OCI-LY7 (cell line): ENCODE results near the gene PFDN1. TPM values are rescaled to one million over a fixed set of nuclear protein-coding genes. Genes with fewer than 3 reads are reported as not detected.

Experiments
- BruUV-seq: library from RNA; stranded (reverse); fragments of 400-500 nt; replicated peaks from 2 replicates; lab custom pipeline; 2021; lab: Mats Ljungman, UMichigan
- CTCF ChIA-PET: fragments of 300-600 bp; sonication (Branson Sonifier 250); formaldehyde crosslinking; loops from one replicate; lab custom pipeline; 2022; ENCODE audit warnings: antibody characterized with exemption; ENCODE audit not compliant: unreplicated experiment; lab: Charles Lee
- POLR2A ChIA-PET: fragments of 300-600 bp; sonication (Branson Sonifier 250); formaldehyde crosslinking; loops from one replicate; lab custom pipeline; 2022; ENCODE audit warnings: antibody characterized with exemption; lab: Charles Lee
- DNase-seq: peaks from one replicate; pipeline ENCODE4 v3.0.0-alpha.2; 2015; ENCODE audit warnings: low spot score
- H2AFZ ChIP-seq: fragments of 200-600 bp; sonication (generic), shearing (Covaris generic); 2 replicates; pipeline ENCODE4 v1.6.1; 2014; ENCODE audit warnings: mild to moderate bottlenecking, antibody characterized with exemption, low read length, moderate library complexity
- H3K27ac ChIP-seq: fragments of 200-600 bp; sonication (generic); 2 replicates; pipeline ENCODE4 v1.5.1; 2014; ENCODE audit warnings: mixed run types, low read depth, mild to moderate bottlenecking, moderate library complexity, low read length, inconsistent platforms; ENCODE audit not compliant: poor library complexity, severe bottlenecking
- H3K36me3 ChIP-seq: fragments of 200-600 bp; sonication (generic); 2 replicates; pipeline ENCODE4 v1.6.1; 2014; ENCODE audit warnings: mild to moderate bottlenecking, antibody characterized with exemption, low read length, moderate library complexity, mixed read lengths; ENCODE audit not compliant: insufficient read depth
- H3K4me1 ChIP-seq: fragments of 200-600 bp; sonication (generic); 2 replicates; pipeline ENCODE4 v1.5.1; 2014; ENCODE audit warnings: mild to moderate bottlenecking, low read length; ENCODE audit not compliant: insufficient read depth, poor library complexity, severe bottlenecking
- H3K4me2 ChIP-seq: fragments of 200-600 bp; sonication (generic); 2 replicates; pipeline ENCODE4 v1.6.1; 2014; ENCODE audit warnings: mild to moderate bottlenecking, low read length
- H3K4me3 ChIP-seq: fragments of 200-600 bp; sonication (generic); 2 replicates; pipeline ENCODE4 v1.5.1; 2014; ENCODE audit warnings: mild to moderate bottlenecking, low read depth, low read length; ENCODE audit not compliant: poor library complexity, severe bottlenecking
- H3K79me2 ChIP-seq: fragments of 200-600 bp; sonication (generic); 2 replicates; pipeline ENCODE4 v1.6.1; 2016; ENCODE audit warnings: low read depth, mild to moderate bottlenecking, low read length, moderate library complexity, mixed read lengths; ENCODE audit not compliant: insufficient read depth
- H3K9me2 ChIP-seq: fragments of 200-600 bp; sonication (generic); 2 replicates; pipeline ENCODE4 v1.6.1; 2016; ENCODE audit warnings: mild to moderate bottlenecking, low read length, mixed read lengths; ENCODE audit not compliant: insufficient read depth
- H3K9me3 ChIP-seq: fragments of 200-600 bp; sonication (generic); 2 replicates; pipeline ENCODE4 v1.6.1; 2014; ENCODE audit warnings: mild to moderate bottlenecking, mixed run types, low read length, mixed read lengths
- H4K20me1 ChIP-seq: fragments of 200-600 bp; sonication (generic); 2 replicates; pipeline ENCODE4 v1.6.1; 2014; ENCODE audit warnings: mild to moderate bottlenecking, antibody characterized with exemption, low read length, moderate library complexity, mixed read lengths; ENCODE audit not compliant: insufficient read depth
- CTCF ChIP-seq: fragments of 200-600 bp; sonication (generic); conservative IDR thresholded peaks from 2 replicates; pipeline ENCODE4 v1.5.1; 2014; ENCODE audit warnings: mild to moderate bottlenecking, antibody characterized with exemption, low read length, moderate library complexity, mixed read lengths
- EZH2phosphoT487 ChIP-seq: fragments of 200-600 bp; sonication (generic); IDR thresholded peaks from 2 replicates; pipeline ENCODE4 v1.6.1; 2018; ENCODE audit warnings: low read depth, borderline replicate concordance, mild to moderate bottlenecking, mixed run types, antibody characterized with exemption, low read length, moderate library complexity, mixed read lengths
- intact Hi-C: fragments of 100-400 bp; cut with micrococcal nuclease; formaldehyde crosslinking; loops from one replicate; pipeline ENCODE4 v1.10.0; 2022; ENCODE audit not compliant: unreplicated experiment
- total RNA-seq, 2 experiments: library from RNA; depleted of rRNA in 1 of 2; stranded (reverse); fragments of >200 nt in 1 of 2; shearing (Covaris generic) in 1 of 2; gene quantifications; 2 replicates each; pipeline ENCODE4 v1.2.3, GENCODE V29; 2014 to 2022

The PFDN1 gene
- total RNA-seq, 2 experiments from 2014 or later = 51.3 to 73.9 TPM

DNA sequence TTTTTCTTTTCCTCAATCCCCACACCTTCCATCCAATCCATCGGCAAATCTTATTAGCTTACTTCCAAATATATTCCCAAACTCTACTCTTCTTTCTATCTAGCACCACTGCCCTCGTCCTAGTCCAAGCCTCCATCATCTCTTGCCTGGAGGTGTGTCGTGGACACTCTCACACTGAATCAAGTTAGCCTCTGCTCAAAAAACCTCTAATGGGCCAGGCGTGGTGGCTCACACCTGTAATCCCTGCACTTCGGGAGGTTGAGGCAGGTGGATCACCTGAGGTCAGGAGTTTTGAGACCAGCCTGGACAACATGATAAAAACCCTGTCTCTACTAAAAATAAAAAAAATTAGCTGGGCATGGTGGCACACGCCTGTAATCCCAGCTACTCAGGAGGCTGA, 46.2 kb downstream of the PFDN1 start:
- POLR2A ChIA-PET = interaction anchor here (0.6 to 2.8 kb wide), 9 partner anchors 8 to 1944 kb away, joined by 3 to 11 read pairs (median 4); no protein-coding TSS in a partner anchor

GRCh38 chr5:140255460-140256157, 47.3 kb downstream of the PFDN1 start:
- no peak overlapping the region for H3K27ac ChIP-seq
- H3K4me3 ChIP-seq = no peak overlapping the region
- TF ChIP-seq EZH2phosphoT487 = no peak
- TF ChIP-seq CTCF = no peak
- no peak overlapping the region for H2AFZ ChIP-seq
- H3K79me2 ChIP-seq = no peaks in the 10 kb centered on the region
- no peaks in the 10 kb centered on the region for H3K9me2 ChIP-seq
- POLR2A ChIA-PET = interaction anchor here (1.7 to 2.8 kb wide), 2 partner anchors 11 to 25 kb away, joined by 4 to 11 read pairs; no protein-coding TSS in a partner anchor
- H4K20me1 ChIP-seq = no peaks in the 10 kb centered on the region
- 0 out of 2 replicates have a peak, but pooled peaks cover 4% of the 10 kb centered on the region for H3K9me3 ChIP-seq
- DNase-seq = no peak
- peaks cover 37% of the 10 kb centered on the region for H3K36me3 ChIP-seq
- CTCF ChIA-PET = no interaction called here
- H3K4me1 ChIP-seq = peaks cover 21% of the 10 kb centered on the region
- intact Hi-C loops = no loop called here
- BruUV-seq = no TSS peak
- H3K4me2 ChIP-seq = no peak overlapping the region

More for the DNA sequence above, 46.2 kb downstream of the PFDN1 start:
- Histone ChIP-seq H3K27ac (no peak overlapping the region), H3K79me2 (no peaks in the 10 kb centered on the region), H2AFZ (no peak overlapping the region), H3K4me1 (peaks cover 10% of the 10 kb centered on the region), H3K4me3 (no peak overlapping the region), H3K9me3 (0 out of 2 replicates have a peak, but pooled peaks cover 4% of the 10 kb centered on the region), H3K9me2 (no peaks in the 10 kb centered on the region), H3K36me3 (peaks cover 36% of the 10 kb centered on the region), H3K4me2 (no peak overlapping the region), H4K20me1 (no peaks in the 10 kb centered on the region)
- CTCF ChIA-PET = interaction anchor here (0.8 kb wide), 1 partner anchor 11 kb away, joined by 3 read pairs; no protein-coding TSS in a partner anchor
- TF ChIP-seq EZH2phosphoT487 (no peak), CTCF (no peak)
- no peak for DNase-seq
- intact Hi-C loops = no loop called here
- no TSS peak for BruUV-seq

- BruUV-seq = no TSS peak
- CTCF ChIA-PET = interaction anchor here (0.9 kb wide), 1 partner anchor 8 kb away, joined by 3 read pairs; no protein-coding TSS in a partner anchor
- H3K36me3 ChIP-seq = peaks cover 33% of the 10 kb centered on the region
- TF ChIP-seq EZH2phosphoT487 (no peak), CTCF (no peak)
- H3K4me2 ChIP-seq = no peak overlapping the region
- H3K4me1 ChIP-seq = peaks cover 37% of the 10 kb centered on the region
- H2AFZ ChIP-seq = no peak overlapping the region
- H3K9me2 ChIP-seq = no peaks in the 10 kb centered on the region
- no peak overlapping the region for H3K27ac ChIP-seq
- intact Hi-C loops = no loop called here
- POLR2A ChIA-PET = interaction anchor here (1.0 to 4.4 kb wide), 3 partner anchors 7 to 89 kb away, joined by 3 to 29 read pairs (median 3); no protein-coding TSS in a partner anchor
- H3K4me3 ChIP-seq = no peak overlapping the region
- DNase-seq = no peak
- no peaks in the 10 kb centered on the region for H3K79me2 ChIP-seq
- H3K9me3 ChIP-seq = no peaks in the 10 kb centered on the region
- H4K20me1 ChIP-seq = no peaks in the 10 kb centered on the region
Measured at GRCh38 chr5:140253985-140254384, 48.9 kb downstream of the PFDN1 start.
